Endodermal cell (in vitro differentiated cells): Measurements from ENCODE around the gene GALNT12. TPM values are rescaled to one million over a fixed set of nuclear protein-coding genes. Genes with fewer than 3 reads are reported as not detected.

Experiments used
- DNase-seq: peaks from one replicate; pipeline ENCODE4 v3.0.0-alpha.2; 2017
- H3K27ac ChIP-seq: 2 replicates; pipeline ENCODE4 v1.5.1; 2013; ENCODE audit warnings: mild to moderate bottlenecking, low read depth, low read length, moderate library complexity
- H3K27me3 ChIP-seq: 2 replicates; pipeline ENCODE4 v1.6.1; 2013; ENCODE audit warnings: mild to moderate bottlenecking, low read length, moderate library complexity; ENCODE audit not compliant: insufficient read depth, control insufficient read depth, poor library complexity, severe bottlenecking
- H3K36me3 ChIP-seq: 2 replicates; pipeline ENCODE4 v1.7.0; 2013; ENCODE audit warnings: mild to moderate bottlenecking, low read length, moderate library complexity; ENCODE audit not compliant: control insufficient read depth, insufficient read depth
- H3K4me1 ChIP-seq: one replicate; pipeline ENCODE4 v1.7.0; 2013; ENCODE audit warnings: low read length; ENCODE audit not compliant: control insufficient read depth, insufficient read depth
- H3K4me3 ChIP-seq: 2 replicates; pipeline ENCODE4 v1.5.1; 2013; ENCODE audit warnings: mild to moderate bottlenecking, low read length, moderate library complexity
- H3K9ac ChIP-seq: 2 replicates; pipeline ENCODE4 v1.6.1; 2013; ENCODE audit warnings: mild to moderate bottlenecking, low read length, moderate library complexity; ENCODE audit not compliant: poor library complexity, severe bottlenecking; ENCODE audit errors: extremely low read depth
- H3K9me3 ChIP-seq: 2 replicates; pipeline ENCODE4 v1.6.1; 2013; ENCODE audit warnings: mild to moderate bottlenecking, low read length, moderate library complexity; ENCODE audit not compliant: control insufficient read depth
- H3K27ac Mint-ChIP-seq: 2 replicates; pipeline ENCODE4 v1.8.0; 2020; ENCODE audit warnings: mixed read lengths
- H3K27me3 Mint-ChIP-seq: 2 replicates; pipeline ENCODE4 v1.8.0; 2021; ENCODE audit warnings: mild to moderate bottlenecking, mixed read lengths; ENCODE audit not compliant: insufficient read depth
- H3K36me3 Mint-ChIP-seq: 2 replicates; pipeline ENCODE4 v1.8.0; 2020; ENCODE audit warnings: low read depth, mixed read lengths
- H3K4me1 Mint-ChIP-seq: 2 replicates; pipeline ENCODE4 v1.8.0; 2020; ENCODE audit warnings: mixed read lengths
- H3K4me3 Mint-ChIP-seq: 2 replicates; pipeline ENCODE4 v1.8.0; 2020; ENCODE audit warnings: mild to moderate bottlenecking, moderate library complexity, mixed read lengths
- H3K9me3 Mint-ChIP-seq: 2 replicates; pipeline ENCODE4 v1.8.0; 2020; ENCODE audit warnings: mild to moderate bottlenecking, mixed read lengths
- CTCF ChIP-seq: fragments of 200-600 bp; sonication (generic); conservative IDR thresholded peaks from 2 replicates; pipeline ENCODE4 v1.5.0; 2021; ENCODE audit warnings: antibody characterized with exemption, mild to moderate bottlenecking
- WGBS, 2 experiments: methylation state at CpG; one replicate each; pipeline versions ENCODE4 v1.1.5 to v1.1.7; 2013; ENCODE audit warnings: missing lambda C conversion rate in 2 of 2, mixed read lengths in 1 of 2; ENCODE audit not compliant: insufficient coverage in 1 of 2, insufficient read length in 1 of 2; 5-methylcytosine and 5-hydroxymethylcytosine counted together
- total RNA-seq, 2 donors: library from RNA; stranded (reverse); fragmentation: NEBNext Ultra II Directional in 1 of 2; extraction: Animal tissue kit (Norgen Biotek cat#: 25700) in 1 of 2; gene quantifications; 2 replicates in 1 of 2; 3 replicates in 1 of 2; pipeline ENCODE4 v1.2.1, GENCODE V29; 2021

GALNT12 gene
- total RNA-seq, 2 donors from 2014 or later, result 24.0 to 56.3 TPM

DNA sequence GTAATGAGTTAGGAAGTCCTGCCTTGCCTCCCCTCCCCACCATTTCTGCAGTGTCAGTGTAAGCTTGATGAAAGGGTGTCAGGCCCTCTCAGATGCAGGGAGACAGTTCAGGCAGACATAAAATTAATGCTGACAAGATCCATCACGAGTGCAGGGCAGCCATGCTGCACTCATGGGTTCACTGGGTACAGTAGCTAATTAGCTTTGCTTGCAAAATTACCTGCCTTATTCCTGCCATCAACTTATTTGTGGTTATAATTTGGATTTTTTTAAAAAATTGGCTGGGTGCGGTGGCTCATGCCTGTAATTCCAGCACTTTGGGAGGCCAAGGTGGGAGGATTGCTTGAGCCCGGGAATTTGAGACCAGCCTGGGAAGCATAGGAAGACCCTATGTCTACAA, 17.9 kb downstream of the GALNT12 start:
- 85 to 94% methylated on average over 3 of the region's 3 CpGs for WGBS, 2 experiments
- H3K9me3 ChIP-seq, result no peaks in the 10 kb centered on the region
- H3K27ac ChIP-seq, result no peak overlapping the region
- Mint-ChIP-seq H3K27ac (no peak overlapping the region), H3K4me1 (no peaks in the 10 kb centered on the region), H3K36me3 (peaks cover 34% of the 10 kb centered on the region), H3K4me3 (no peak overlapping the region), H3K27me3 (no peaks in the 10 kb centered on the region), H3K9me3 (no peaks in the 10 kb centered on the region)
- no peaks in the 10 kb centered on the region for H3K4me1 ChIP-seq
- DNase-seq, result no peak
- no peak overlapping the region for H3K9ac ChIP-seq
- H3K36me3 ChIP-seq, result no peaks in the 10 kb centered on the region
- no peak overlapping the region for H3K4me3 ChIP-seq
- TF ChIP-seq CTCF, result no peak
- no peaks in the 10 kb centered on the region for H3K27me3 ChIP-seq

- no peaks in the 10 kb centered on the region for H3K4me1 Mint-ChIP-seq
- Histone ChIP-seq H3K4me1 (no peaks in the 10 kb centered on the region), H3K9me3 (no peaks in the 10 kb centered on the region), H3K9ac (no peak overlapping the region), H3K27me3 (no peaks in the 10 kb centered on the region), H3K27ac (no peak overlapping the region), H3K36me3 (no peaks in the 10 kb centered on the region), H3K4me3 (no peak overlapping the region)
- TF ChIP-seq CTCF, result no peak
- WGBS, 2 experiments, result 97 to 98% methylated on average over 16 to 20 of the region's 20 CpGs
- no peaks in the 10 kb centered on the region for H3K27me3 Mint-ChIP-seq
- no peak overlapping the region for H3K4me3 Mint-ChIP-seq
- H3K9me3 Mint-ChIP-seq, result no peaks in the 10 kb centered on the region
- H3K27ac Mint-ChIP-seq, result no peak overlapping the region
- peaks cover 34% of the 10 kb centered on the region for H3K36me3 Mint-ChIP-seq
- no peak for DNase-seq
Observed at GRCh38 chr9:98826716-98827115, 19.2 kb downstream of the GALNT12 start.

- 86 to 94% methylated on average over 1 to 5 of the region's 5 CpGs for WGBS, 2 experiments
- no peak overlapping the region for H3K27ac Mint-ChIP-seq
Observed at GRCh38 chr9:98829766-98830165, 22.3 kb downstream of the GALNT12 start.

More at GRCh38 chr9:98829766-98830165, 22.3 kb downstream of the GALNT12 start:
- H3K27ac ChIP-seq, result no peak overlapping the region
- Mint-ChIP-seq H3K27me3 (no peaks in the 10 kb centered on the region), H3K4me1 (no peaks in the 10 kb centered on the region), H3K4me3 (no peak overlapping the region), H3K9me3 (no peaks in the 10 kb centered on the region), H3K36me3 (peaks cover 32% of the 10 kb centered on the region)
- H3K9ac ChIP-seq, result no peak overlapping the region
- H3K9me3 ChIP-seq, result no peaks in the 10 kb centered on the region
- no peak for DNase-seq
- H3K27me3 ChIP-seq, result no peaks in the 10 kb centered on the region
- H3K4me1 ChIP-seq, result no peaks in the 10 kb centered on the region
- TF ChIP-seq CTCF, result no peak
- H3K36me3 ChIP-seq, result no peaks in the 10 kb centered on the region
- no peak overlapping the region for H3K4me3 ChIP-seq
